ENCODE data around the gene NPR1.

- TF ChIP-seq USF2 (CRISPR knock-in tag; IDR thresholded peaks at IDR 0.05), result no peak
- TF ChIP-seq ZSCAN18 (CRISPR knock-in tag; IDR thresholded peaks at IDR 0.05), result no peak
- TF ChIP-seq CTCF (IDR thresholded peaks at IDR 0.05), result no peak
- no peak for TF ChIP-seq E2F5 (CRISPR knock-in tag; IDR thresholded peaks at IDR 0.05)
- TF ChIP-seq CREB1 (CRISPR knock-in tag; IDR thresholded peaks at IDR 0.05), result no peak
- TF ChIP-seq PRDM15 (CRISPR knock-in tag; IDR thresholded peaks at IDR 0.05), result no peak
- TF ChIP-seq ZBTB43 (CRISPR knock-in tag; IDR thresholded peaks at IDR 0.05), result no peak
- TF ChIP-seq ZNF317 (CRISPR knock-in tag; IDR thresholded peaks at IDR 0.05; ENCODE audit: borderline replicate concordance, low read depth), result no peak
- no peak for TF ChIP-seq TEAD4 (CRISPR knock-in tag; IDR thresholded peaks at IDR 0.05)
Observed at GRCh38 chr1:153688276-153688675, 9.8 kb downstream of the NPR1 start.
